SKM-1 (cell line): ENCODE measurements around the gene GMFB.
"Not testable (repeated sequence)": the region's sequence is repeated elsewhere in the genome, so short reads cannot be mapped to it uniquely, and the experiment has no call there.

ENCODE experiments used
- DNase-seq: peaks from one replicate; lab custom pipeline; 2025; ENCODE audit not compliant: unreplicated experiment; lab: John Stamatoyannopoulos, UW

The GMFB gene

DNA sequence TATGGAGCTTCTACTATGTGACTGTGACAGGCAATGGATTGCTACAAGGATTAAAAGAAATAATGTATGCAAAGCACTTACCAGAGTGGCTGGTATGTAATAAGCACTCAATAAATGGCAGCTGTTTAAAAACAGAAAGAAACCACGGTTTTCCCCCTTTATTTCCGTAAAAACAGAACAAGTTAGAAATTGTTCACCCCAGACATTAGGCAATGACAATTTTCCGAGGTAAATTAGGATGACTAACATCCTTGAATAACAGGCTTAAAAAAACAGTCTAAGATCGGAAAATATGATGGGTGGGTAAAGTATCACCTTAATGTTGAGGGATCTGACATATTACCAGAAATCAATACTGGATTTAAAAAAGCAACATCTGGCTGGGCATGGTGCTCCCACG is 26.7 kb downstream of the GMFB start:
- DNase-seq = no peak

GRCh38 chr14:54459106-54459505 is 29.7 kb downstream of the GMFB start:
- DNase-seq = no peak

GRCh38 chr14:54458536-54458935 is 30.2 kb downstream of the GMFB start:
- not testable (repeated sequence) for DNase-seq

DNA sequence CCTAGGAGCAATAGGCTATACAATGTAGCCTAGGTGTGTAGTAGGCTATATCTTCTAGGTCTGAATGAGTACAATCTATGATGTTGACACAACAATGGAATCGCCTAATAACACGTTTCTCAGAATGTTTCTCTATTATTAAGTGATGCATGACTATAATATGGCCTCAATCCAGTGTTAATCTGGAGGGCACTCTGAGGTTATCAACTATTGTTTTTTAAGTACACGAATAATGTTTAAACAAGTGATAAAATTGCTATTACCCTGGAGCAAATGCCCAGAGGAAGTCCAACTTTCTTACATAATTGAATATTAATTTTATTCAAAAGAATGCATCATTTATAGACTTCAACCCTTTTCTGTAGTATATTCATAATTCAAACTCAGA is 31.2 kb downstream of the GMFB start:
- no peak for DNase-seq

- not testable (repeated sequence) for DNase-seq
Observed at GRCh38 chr14:54456820-54457608, 31.8 kb downstream of the GMFB start.

GRCh38 chr14:54455363-54455762 is 33.4 kb downstream of the GMFB start:
- no peak for DNase-seq

DNA sequence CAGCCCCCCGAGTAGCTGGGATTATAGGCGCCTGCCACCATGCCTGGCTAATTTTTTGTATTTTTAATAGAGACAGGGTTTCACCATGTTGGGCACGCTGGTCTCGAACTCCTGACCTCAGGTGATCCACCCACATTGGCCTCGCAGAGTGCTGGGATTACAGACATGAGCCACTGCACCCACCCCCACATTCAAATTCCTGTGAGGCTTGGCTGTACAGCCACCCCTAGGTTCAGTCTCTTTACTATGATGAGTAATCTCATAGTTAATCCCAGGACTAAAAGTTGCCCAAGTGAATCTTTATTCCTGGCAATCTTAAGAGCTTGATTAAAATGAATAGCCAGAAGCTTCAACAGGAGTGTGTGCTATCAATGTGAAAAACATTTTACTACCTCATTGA is 34.8 kb downstream of the GMFB start:
- DNase-seq = not testable (repeated sequence)

GRCh38 chr14:54453252-54453651 is 35.5 kb downstream of the GMFB start:
- DNase-seq = no peak

GRCh38 chr14:54451961-54452360 is 36.8 kb downstream of the GMFB start:
- no peak for DNase-seq

DNA sequence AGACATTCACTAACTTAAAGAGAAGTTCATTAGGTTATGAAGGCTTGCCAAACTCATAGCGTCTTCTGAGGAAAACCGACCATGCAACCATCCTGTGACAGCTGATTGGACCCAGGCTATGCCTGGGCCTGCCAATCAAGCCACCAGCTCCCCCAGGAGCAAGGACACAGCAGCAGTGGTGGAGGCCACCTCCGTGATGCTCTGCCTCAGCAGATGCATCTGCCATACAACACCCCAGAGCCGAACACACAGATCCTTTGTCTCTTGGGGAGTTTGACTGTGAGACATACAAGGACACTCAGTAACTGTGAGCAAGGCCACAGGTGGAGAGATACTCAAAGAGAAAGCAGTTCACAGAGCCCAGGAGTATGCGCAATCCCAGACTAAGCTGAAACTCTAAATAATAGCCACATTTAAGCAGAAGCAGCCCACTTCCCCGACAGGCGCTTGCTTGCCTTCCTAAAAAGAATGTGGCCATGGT is 37.6 kb downstream of the GMFB start:
- DNase-seq = no peak

DNA sequence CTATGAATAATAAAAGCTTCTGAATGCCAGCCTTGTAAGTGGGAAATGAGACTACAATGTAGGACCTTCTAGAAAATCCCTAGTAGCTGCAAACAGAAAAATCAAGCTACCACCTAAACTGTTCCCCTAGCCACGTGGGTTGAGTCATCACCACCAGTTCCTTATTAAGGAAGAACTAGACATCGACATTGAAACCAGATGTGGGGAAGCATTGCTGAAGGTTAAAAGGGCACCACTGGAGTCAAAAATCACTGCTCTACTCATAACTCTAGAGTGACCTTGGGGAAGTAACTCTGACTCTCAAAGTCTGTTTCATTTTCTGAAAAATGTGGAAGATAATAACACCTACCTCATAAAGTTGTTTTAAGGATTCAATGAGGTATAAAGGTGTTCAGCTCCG is 38.2 kb downstream of the GMFB start:
- DNase-seq = peak; percentile 19

DNA sequence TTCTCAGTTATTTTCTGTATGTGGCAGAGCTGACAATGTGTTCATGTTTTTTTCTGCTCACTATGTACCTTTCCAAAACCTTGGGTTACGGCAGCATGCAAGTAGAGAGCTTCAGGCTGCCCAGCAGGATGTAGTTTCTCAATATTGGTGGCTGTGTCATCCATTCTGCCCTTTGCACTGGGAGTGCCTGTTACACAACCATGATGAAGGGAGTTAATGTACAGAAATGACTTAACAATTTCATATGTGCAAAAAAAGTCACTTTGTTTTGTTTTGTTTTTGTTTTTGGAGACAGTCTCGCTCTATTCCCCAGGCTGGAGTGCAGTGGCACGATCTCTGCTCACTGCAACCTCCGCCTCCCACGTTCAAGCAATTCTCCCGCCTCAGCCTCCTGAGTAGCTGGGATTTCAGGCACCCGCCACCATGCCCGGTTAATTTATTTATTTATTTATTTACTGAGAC is 41.5 kb downstream of the GMFB start:
- DNase-seq = peak; percentile 63

- no peak for DNase-seq
Observed at GRCh38 chr14:54446161-54446693, 42.6 kb downstream of the GMFB start.

DNA sequence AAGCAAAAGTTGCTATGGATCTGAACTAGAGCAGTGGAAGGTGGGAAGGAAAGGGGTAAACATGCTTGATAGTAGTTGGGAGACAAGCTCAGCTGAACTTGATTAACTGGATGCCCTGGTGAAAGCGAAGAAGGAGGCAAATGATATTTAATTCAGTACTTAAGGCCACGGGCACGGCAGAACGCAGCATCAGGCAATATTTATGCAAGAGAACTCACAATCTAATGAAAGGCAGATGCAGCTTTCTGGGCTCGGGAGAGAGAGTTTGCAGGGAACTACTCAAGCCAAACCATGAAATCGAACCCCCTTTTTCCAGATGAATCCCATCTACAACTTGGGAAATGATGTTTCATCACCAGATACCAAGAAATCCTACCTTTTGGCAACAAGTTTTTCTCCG is 44.1 kb downstream of the GMFB start:
- no peak for DNase-seq

- DNase-seq = no peak
Observed at GRCh38 chr14:54443981-54444380, 44.8 kb downstream of the GMFB start.

- not testable (repeated sequence) for DNase-seq
Observed at GRCh38 chr14:54442961-54443360, 45.8 kb downstream of the GMFB start.

GRCh38 chr14:54440873-54441868 is 47.6 kb downstream of the GMFB start, which contains the start of gene CNIH1:
TSS of gene CNIH1 (minus strand) at chr14:54441374. CDS start at chr14:54441327, 47 bp downstream.
- peak; percentile 31 for DNase-seq

GRCh38 chr14:54440476-54440872 is 48.3 kb downstream of the GMFB start:
- DNase-seq = no peak

- DNase-seq = no peak
Observed at GRCh38 chr14:54440037-54440436, 48.7 kb downstream of the GMFB start.

- no peak for DNase-seq
Observed at GRCh38 chr14:54438703-54439102, 50.1 kb downstream of the GMFB start.

DNA sequence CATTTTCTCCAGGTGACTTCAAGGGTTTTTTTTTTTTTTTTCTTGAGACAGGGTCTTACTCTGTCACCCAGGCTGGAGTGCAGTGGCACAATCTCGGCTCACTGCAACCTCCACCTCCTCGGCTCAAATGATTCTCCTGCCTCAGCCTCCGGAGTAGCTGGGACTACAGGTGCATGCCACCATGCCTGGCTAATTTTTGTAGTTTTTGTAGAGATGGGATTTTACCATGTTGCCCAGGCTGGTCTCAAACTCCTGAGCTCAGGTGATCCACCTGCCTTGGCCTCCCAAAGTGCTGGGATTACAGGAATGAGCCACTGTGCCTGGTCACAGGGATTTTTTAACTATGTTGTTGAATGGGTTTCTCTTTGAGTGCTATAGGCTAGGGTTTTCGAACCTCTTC is 50.8 kb downstream of the GMFB start:
- DNase-seq = not testable (repeated sequence)
